GM13976 (cell line): ENCODE results near the gene GLDC.

ENCODE experiments used
- DNase-seq: peaks from one replicate; pipeline ENCODE4 v3.0.0; 2012; ENCODE audit warnings: low spot score
- CTCF ChIP-seq: IDR thresholded peaks from 2 replicates; pipeline ENCODE4 v1.5.1; 2012; ENCODE audit warnings: borderline replicate concordance, mild to moderate bottlenecking; ENCODE audit not compliant: insufficient read depth; ENCODE audit errors: extremely low read depth, missing control alignments, control extremely low read depth
- in situ Hi-C: fragments of 300-500 bp; cut with MboI; formaldehyde crosslinking; loops from one replicate; pipeline ENCODE4 v1.12.0; 2022; ENCODE audit warnings: low sequenced_read_pairs, mixed read lengths, inconsistent platforms; ENCODE audit not compliant: unreplicated experiment

Gene GLDC

GRCh38 chr9:6600426-6600825 lies 45.1 kb downstream of the GLDC start:
- in situ Hi-C loops = no loop called here
- TF ChIP-seq CTCF = no peak

GRCh38 chr9:6600006-6600405 lies 45.5 kb downstream of the GLDC start:
- DNase-seq = no peak
- in situ Hi-C loops = no loop called here
- TF ChIP-seq CTCF = no peak

More at GRCh38 chr9:6600426-6600825, 45.1 kb downstream of the GLDC start:
- no peak for DNase-seq

GRCh38 chr9:6598249-6598725 lies 47.2 kb downstream of the GLDC start:
- in situ Hi-C loops = no loop called here
- DNase-seq = peak; percentile 82
- TF ChIP-seq CTCF = no peak

GRCh38 chr9:6592791-6593190 lies 52.7 kb downstream of the GLDC start:
- no peak for TF ChIP-seq CTCF
- no peak for DNase-seq
- in situ Hi-C loops = no loop called here

- TF ChIP-seq CTCF = no peak
- no peak for DNase-seq
- in situ Hi-C loops = no loop called here
Measured at GRCh38 chr9:6592231-6592630, 53.3 kb downstream of the GLDC start.

GRCh38 chr9:6590772-6591384 lies 54.7 kb downstream of the GLDC start:
- no peak for DNase-seq
- in situ Hi-C loops = no loop called here
- no peak for TF ChIP-seq CTCF
